ENCODE measurements around the gene BICD1. TPM values are rescaled to one million over a fixed set of nuclear protein-coding genes. Genes with fewer than 3 reads are reported as not detected.

BICD1 gene
- total and polyA plus RNA-seq, 2 experiments from 2014 or later, result 59.3 to 83.6 TPM

GRCh38 chr12:32159925-32160324 lies 53.3 kb downstream of the BICD1 start:
- Mint-ChIP-seq H3K27ac (no peak overlapping the region), H3K27me3 (ENCODE audit: insufficient read depth, low read depth, poor library complexity) (peaks cover 3% of the 10 kb centered on the region), H3K9me3 (no peaks in the 10 kb centered on the region), H3K4me1 (peaks cover 26% of the 10 kb centered on the region), H3K4me3 (no peak overlapping the region), H3K36me3 (ENCODE audit: low read depth) (peaks cover 8% of the 10 kb centered on the region; the same call in 1 of the 3 replicates)
- Histone ChIP-seq H3K36me3 (ENCODE audit: insufficient read depth) (no peaks in the 10 kb centered on the region), H3K79me2 (replicated peaks; ENCODE audit: insufficient read depth) (peaks cover 93% of the 10 kb centered on the region), H2AFZ (no peak overlapping the region), H3K4me3 (no peak overlapping the region), H3K9me2 (ENCODE audit: insufficient read depth) (no peaks in the 10 kb centered on the region), H3K27ac (ENCODE audit: low read depth) (no peak overlapping the region), H3F3A (replicated peaks; ENCODE audit: low read depth) (0 out of 2 replicates have a peak, but pooled peaks cover 3% of the 10 kb centered on the region), H4K20me1 (replicated peaks; ENCODE audit: insufficient read depth) (peaks cover 7% of the 10 kb centered on the region; the same call in 1 of the 2 replicates), H3K27me3 (ENCODE audit: insufficient read depth) (no peaks in the 10 kb centered on the region), H3K4me2 (no peak overlapping the region), H3K4me1 (ENCODE audit: insufficient read depth) (peaks cover 23% of the 10 kb centered on the region)
- ATAC-seq, result no peak
- TF ChIP-seq ZNF331 (CRISPR knock-in tag; IDR thresholded peaks at IDR 0.05; ENCODE audit: low read depth), result no peak
- TF ChIP-seq, protein P1, sequence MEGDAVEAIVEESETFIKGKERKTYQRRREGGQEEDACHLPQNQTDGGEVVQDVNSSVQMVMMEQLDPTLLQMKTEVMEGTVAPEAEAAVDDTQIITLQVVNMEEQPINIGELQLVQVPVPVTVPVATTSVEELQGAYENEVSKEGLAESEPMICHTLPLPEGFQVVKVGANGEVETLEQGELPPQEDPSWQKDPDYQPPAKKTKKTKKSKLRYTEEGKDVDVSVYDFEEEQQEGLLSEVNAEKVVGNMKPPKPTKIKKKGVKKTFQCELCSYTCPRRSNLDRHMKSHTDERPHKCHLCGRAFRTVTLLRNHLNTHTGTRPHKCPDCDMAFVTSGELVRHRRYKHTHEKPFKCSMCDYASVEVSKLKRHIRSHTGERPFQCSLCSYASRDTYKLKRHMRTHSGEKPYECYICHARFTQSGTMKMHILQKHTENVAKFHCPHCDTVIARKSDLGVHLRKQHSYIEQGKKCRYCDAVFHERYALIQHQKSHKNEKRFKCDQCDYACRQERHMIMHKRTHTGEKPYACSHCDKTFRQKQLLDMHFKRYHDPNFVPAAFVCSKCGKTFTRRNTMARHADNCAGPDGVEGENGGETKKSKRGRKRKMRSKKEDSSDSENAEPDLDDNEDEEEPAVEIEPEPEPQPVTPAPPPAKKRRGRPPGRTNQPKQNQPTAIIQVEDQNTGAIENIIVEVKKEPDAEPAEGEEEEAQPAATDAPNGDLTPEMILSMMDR (conservative IDR thresholded peaks at IDR 0.05; ENCODE audit: low read depth in 2 of 2), result no peak
- TF ChIP-seq REST (IDR thresholded peaks at IDR 0.05; ENCODE audit: unreplicated experiment), result no peak
- no peak for TF ChIP-seq STAT1 (IDR thresholded peaks at IDR 0.05; ENCODE audit: unreplicated experiment)
- TF ChIP-seq EZH2phosphoT487 (IDR thresholded peaks at IDR 0.05; ENCODE audit: unreplicated experiment), result no peak
- TF ChIP-seq, protein P2, sequence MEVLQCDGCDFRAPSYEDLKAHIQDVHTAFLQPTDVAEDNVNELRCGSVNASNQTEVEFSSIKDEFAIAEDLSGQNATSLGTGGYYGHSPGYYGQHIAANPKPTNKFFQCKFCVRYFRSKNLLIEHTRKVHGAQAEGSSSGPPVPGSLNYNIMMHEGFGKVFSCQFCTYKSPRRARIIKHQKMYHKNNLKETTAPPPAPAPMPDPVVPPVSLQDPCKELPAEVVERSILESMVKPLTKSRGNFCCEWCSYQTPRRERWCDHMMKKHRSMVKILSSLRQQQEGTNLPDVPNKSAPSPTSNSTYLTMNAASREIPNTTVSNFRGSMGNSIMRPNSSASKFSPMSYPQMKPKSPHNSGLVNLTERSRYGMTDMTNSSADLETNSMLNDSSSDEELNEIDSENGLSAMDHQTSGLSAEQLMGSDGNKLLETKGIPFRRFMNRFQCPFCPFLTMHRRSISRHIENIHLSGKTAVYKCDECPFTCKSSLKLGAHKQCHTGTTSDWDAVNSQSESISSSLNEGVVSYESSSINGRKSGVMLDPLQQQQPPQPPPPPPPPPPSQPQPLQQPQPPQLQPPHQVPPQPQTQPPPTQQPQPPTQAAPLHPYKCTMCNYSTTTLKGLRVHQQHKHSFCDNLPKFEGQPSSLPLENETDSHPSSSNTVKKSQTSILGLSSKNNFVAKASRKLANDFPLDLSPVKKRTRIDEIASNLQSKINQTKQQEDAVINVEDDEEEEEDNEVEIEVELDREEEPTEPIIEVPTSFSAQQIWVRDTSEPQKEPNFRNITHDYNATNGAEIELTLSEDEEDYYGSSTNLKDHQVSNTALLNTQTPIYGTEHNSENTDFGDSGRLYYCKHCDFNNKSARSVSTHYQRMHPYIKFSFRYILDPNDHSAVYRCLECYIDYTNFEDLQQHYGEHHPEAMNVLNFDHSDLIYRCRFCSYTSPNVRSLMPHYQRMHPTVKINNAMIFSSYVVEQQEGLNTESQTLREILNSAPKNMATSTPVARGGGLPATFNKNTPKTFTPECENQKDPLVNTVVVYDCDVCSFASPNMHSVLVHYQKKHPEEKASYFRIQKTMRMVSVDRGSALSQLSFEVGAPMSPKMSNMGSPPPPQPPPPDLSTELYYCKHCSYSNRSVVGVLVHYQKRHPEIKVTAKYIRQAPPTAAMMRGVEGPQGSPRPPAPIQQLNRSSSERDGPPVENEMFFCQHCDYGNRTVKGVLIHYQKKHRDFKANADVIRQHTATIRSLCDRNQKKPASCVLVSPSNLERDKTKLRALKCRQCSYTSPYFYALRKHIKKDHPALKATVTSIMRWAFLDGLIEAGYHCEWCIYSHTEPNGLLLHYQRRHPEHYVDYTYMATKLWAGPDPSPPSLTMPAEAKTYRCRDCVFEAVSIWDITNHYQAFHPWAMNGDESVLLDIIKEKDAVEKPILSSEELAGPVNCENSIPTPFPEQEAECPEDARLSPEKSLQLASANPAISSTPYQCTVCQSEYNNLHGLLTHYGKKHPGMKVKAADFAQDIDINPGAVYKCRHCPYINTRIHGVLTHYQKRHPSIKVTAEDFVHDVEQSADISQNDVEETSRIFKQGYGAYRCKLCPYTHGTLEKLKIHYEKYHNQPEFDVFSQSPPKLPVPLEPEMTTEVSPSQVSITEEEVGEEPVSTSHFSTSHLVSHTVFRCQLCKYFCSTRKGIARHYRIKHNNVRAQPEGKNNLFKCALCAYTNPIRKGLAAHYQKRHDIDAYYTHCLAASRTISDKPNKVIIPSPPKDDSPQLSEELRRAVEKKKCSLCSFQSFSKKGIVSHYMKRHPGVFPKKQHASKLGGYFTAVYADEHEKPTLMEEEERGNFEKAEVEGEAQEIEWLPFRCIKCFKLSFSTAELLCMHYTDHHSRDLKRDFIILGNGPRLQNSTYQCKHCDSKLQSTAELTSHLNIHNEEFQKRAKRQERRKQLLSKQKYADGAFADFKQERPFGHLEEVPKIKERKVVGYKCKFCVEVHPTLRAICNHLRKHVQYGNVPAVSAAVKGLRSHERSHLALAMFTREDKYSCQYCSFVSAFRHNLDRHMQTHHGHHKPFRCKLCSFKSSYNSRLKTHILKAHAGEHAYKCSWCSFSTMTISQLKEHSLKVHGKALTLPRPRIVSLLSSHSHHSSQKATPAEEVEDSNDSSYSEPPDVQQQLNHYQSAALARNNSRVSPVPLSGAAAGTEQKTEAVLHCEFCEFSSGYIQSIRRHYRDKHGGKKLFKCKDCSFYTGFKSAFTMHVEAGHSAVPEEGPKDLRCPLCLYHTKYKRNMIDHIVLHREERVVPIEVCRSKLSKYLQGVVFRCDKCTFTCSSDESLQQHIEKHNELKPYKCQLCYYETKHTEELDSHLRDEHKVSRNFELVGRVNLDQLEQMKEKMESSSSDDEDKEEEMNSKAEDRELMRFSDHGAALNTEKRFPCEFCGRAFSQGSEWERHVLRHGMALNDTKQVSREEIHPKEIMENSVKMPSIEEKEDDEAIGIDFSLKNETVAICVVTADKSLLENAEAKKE (CRISPR knock-in tag; IDR thresholded peaks at IDR 0.05), result no peak
- TF ChIP-seq JUNB (IDR thresholded peaks at IDR 0.05; ENCODE audit: unreplicated experiment), result no peak
- no peak for TF ChIP-seq CREB1 (CRISPR knock-in tag; IDR thresholded peaks at IDR 0.05; ENCODE audit: low read depth)
- TF ChIP-seq NANOG (IDR thresholded peaks at IDR 0.05; ENCODE audit: borderline replicate concordance), result no peak
- no peak for TF ChIP-seq POLR2AphosphoS5 (IDR thresholded peaks at IDR 0.05; ENCODE audit: low read depth)
- TF ChIP-seq EZH2 (IDR thresholded peaks at IDR 0.05; ENCODE audit: low read depth, unreplicated experiment), result no peak
- TF ChIP-seq, protein P3, sequence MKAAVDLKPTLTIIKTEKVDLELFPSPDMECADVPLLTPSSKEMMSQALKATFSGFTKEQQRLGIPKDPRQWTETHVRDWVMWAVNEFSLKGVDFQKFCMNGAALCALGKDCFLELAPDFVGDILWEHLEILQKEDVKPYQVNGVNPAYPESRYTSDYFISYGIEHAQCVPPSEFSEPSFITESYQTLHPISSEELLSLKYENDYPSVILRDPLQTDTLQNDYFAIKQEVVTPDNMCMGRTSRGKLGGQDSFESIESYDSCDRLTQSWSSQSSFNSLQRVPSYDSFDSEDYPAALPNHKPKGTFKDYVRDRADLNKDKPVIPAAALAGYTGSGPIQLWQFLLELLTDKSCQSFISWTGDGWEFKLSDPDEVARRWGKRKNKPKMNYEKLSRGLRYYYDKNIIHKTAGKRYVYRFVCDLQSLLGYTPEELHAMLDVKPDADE (IDR thresholded peaks at IDR 0.05), result no peak
- no peak for TF ChIP-seq ZNF114 (CRISPR knock-in tag; IDR thresholded peaks at IDR 0.05)
- no peak for DNase-seq (ENCODE audit: low spot score)
